GM18861 (cell line): Measurements from ENCODE around the gene TSKS.
"Not testable (repeated sequence)": the region's sequence is repeated elsewhere in the genome, so short reads cannot be mapped to it uniquely, and the experiment has no call there.

Source experiments
- ATAC-seq: cut with Tn5 transposase; IDR thresholded peaks from one replicate; pipeline ENCODE4 v1.9.1; 2021; ENCODE audit not compliant: unreplicated experiment

Gene TSKS

DNA sequence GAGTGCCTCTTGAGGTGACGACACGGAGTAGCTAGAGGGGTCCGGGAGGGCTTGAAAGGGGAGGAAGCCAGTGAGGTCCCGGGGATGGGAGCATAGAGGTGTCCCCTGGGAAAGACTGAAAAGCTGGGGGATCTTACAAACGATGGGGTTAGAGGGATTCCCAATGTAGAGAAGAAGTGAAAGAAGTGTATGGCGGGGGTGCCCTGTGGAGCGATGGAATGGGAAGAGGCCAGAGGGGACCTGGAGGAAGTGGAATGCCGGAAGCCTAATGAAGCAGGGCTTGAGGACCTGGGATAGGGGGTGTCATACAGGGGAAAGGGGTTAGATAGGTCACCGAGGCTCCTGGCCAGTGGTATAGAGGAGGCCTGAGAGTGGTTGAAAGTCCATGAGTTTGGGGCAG lies 4.3 kb upstream of the TSKS start:
- no peak for ATAC-seq

DNA sequence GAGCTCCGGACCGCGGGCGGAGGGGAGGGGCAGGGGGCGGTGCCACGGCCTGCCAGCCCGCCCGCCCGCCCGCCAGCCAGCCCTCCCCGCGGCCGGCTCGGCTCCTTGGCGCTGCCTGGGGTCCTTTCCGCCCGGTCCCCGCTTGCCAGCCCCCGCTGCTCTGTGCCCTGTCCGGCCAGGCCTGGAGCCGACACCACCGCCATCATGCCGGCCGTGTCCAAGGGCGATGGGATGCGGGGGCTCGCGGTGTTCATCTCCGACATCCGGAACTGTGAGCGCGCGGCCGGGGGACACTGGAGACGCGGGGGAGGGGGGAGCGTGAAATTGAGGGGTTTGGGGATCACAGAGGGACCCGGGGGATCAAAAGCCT lies 3.8 kb upstream of the TSKS start, which contains the start of gene AP2A1:
Gene AP2A1 (plus strand): TSS at position 72 of the 370 bp plus-strand sequence. CDS start 133 bp downstream, at position 205.
- ATAC-seq: no peak

GRCh38 chr19:49766007-49766929 lies 3.2 kb upstream of the TSKS start:
- ATAC-seq: peak; percentile 85

DNA sequence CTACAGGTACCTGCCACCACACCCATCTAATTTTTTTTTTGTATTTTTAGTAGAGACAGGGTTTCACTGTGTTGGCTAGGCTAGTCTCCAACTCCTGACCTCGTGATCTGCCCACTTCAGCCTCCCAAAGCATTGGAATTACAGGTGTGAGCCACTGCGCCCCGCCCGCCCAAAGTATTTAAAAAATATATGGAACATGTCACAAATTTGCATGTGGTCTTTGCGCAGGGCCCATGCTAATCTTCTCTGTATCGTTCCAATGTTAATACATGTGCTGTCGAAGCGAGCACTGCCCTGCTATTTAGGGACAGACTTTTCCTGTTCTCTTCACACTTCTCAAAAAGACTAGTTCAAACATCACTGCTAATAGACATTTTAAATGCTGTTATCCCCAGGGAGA lies 1.2 kb upstream of the TSKS start:
- ATAC-seq: no peak

GRCh38 chr19:49761625-49762311 lies 1.3 kb downstream of the TSKS start:
- no peak for ATAC-seq

GRCh38 chr19:49761249-49761624 lies 1.9 kb downstream of the TSKS start:
- no peak for ATAC-seq

- ATAC-seq: no peak
These were observed 4.8 kb downstream of the TSKS start for GRCh38 chr19:49758292-49758691.

DNA sequence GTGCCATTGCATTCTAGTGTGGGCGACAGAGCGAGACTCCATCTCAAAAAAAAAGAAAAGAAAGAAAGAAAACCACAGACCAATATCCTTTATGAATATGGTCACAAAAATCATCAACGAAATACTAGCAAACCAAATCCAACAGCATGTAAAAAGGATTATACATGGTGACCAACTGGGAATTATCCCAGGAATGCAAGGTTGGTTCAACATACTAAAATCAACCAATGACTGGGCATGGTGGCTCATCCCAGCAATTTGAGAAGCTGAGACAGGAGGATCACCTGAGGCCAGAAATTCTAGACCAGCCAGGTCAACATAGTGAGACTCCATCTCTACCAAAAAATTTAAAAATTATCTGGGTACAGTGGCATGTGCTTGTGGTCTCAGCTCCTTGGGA lies 7.2 kb downstream of the TSKS start:
- no peak for ATAC-seq

GRCh38 chr19:49752701-49753100 lies 10.4 kb downstream of the TSKS start:
- no peak for ATAC-seq

DNA sequence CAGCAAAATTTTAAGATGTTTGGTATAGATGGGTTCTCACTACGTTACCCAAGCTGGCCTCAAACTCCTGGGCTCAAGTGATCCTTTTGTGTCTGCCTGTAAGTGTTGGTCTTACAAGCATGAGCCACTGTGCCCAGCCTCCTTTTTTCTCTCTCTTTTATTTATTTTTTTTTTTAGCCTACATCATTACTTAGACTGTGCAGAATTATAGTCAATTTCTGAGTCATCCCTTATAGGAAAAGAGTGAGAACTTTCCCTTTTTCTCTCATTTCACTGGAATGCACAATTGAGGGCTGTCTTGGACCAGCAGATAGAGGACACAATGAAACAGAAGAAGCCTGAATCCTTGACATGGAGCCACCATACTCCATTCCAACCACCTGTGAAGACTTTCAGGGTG lies 13.3 kb downstream of the TSKS start:
- ATAC-seq: no peak

GRCh38 chr19:49749055-49749716 lies 13.9 kb downstream of the TSKS start:
- ATAC-seq: no peak

DNA sequence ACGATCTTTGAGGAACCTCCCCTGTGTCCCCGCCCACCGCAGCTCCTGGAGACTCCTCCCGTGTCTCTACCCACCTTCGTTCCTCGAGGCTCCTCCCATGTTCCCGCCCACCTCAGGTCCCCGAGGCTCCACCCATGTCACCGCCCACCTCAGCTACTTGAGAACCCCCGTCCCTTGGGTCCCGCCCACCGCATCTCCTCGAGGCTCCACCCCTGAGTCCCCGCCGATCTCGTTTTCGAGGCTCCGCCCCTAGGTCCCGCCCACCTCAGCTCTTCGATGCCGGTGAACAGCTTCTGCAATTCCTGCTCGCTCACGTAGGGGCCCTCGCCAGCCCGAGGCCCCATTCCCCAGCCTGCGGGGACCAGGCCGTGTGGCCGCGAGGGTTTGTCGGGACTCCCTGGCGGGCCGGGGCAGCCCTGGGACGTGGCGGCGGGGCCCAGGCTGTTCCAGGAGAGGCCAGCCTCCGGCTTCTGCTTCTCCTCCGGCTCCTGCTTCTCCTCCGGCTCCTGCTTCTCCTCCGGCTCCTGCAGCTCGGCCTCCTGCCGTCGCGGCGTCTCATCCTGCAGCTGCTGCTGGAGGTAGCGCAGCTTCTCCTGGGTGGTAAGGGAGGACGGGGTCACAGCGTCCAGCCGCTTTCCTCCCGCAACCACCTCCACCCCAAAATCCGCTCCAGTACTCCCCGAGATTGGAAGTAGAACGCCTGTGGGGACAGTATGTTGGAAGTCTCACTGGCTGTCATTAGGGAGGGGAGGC lies 16.7 kb downstream of the TSKS start:
- ATAC-seq: no peak

DNA sequence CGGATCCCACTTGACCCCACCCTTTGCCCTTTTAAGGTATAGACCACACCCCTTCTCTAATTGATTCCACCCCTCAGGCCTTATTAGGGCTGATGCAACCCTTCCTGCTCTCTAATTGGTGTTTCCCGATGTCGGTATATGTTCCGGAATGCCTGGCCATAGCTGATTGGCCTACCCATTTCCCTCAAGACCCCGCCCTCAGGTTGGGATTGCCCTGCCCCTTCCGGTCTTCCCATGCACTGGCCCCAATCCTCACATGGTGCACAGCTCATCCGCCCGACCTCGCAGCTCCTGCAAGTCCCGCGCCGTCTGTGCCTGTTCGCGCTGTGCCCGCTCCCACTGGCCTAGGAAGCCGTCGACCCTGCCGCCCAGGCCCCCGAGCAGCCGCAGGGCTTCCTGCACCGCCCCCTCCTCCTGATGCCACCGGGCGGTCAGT lies 18.1 kb downstream of the TSKS start:
- ATAC-seq: no peak

GRCh38 chr19:49741210-49741844 lies 21.8 kb downstream of the TSKS start:
- ATAC-seq: no peak

GRCh38 chr19:49739933-49740332 lies 23.2 kb downstream of the TSKS start:
- ATAC-seq: no peak

- no peak for ATAC-seq
These were observed 24.0 kb downstream of the TSKS start for GRCh38 chr19:49739098-49739497.

- ATAC-seq: no peak
These were observed 24.8 kb downstream of the TSKS start for GRCh38 chr19:49738268-49738667.

GRCh38 chr19:49730166-49730565 lies 32.9 kb downstream of the TSKS start:
- no peak for ATAC-seq

- ATAC-seq: no peak
These were observed 35.7 kb downstream of the TSKS start for GRCh38 chr19:49727217-49728030.

DNA sequence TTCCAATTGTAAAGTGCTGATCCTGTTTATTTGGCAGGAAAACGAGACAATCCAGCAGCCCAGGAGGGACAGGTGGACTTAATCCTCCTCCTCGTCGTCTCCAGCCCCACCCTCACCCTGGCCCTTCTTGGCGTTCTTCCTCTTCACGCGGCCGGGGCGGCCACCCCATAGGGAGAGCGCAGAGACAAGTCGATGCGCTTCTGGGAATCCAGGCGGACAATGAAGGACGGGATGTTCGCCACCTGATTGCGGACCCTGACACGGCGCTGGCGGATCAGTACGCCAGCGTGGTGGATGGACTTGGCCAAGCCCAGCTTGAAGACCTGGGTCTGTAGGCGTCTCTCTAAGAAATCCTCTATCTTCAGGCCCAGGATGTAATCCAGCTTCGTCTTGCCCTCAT lies 43.7 kb downstream of the TSKS start:
- ATAC-seq: not testable (repeated sequence)
